Thymus (tissue), 14 donors: ENCODE measurements around the gene NDUFA3. TPM values are rescaled to one million over a fixed set of nuclear protein-coding genes. Genes with fewer than 3 reads are reported as not detected.

Experiments used
- DNase-seq, 9 donors: peaks; one replicate each; pipeline ENCODE4 v3.0.0-alpha.2; 2013; ENCODE audit warnings: low spot score in 9 of 9, low read depth in 6 of 9, missing footprints in 1 of 9
- H3K27ac ChIP-seq, 2 donors: one replicate each; pipeline ENCODE4 v1.5.1; 2013; ENCODE audit warnings: control low read depth in 1 of 2, low read depth in 1 of 2, low read length in 1 of 2, mild to moderate bottlenecking in 1 of 2, moderate library complexity in 1 of 2
- H3K27me3 ChIP-seq, 2 donors: one replicate each; pipeline ENCODE4 v1.5.1; 2013; ENCODE audit warnings: low read length in 1 of 2; ENCODE audit not compliant: control insufficient read depth in 2 of 2, insufficient read depth in 1 of 2
- H3K36me3 ChIP-seq, 2 donors: one replicate each; pipeline ENCODE4 v1.5.1; 2013; ENCODE audit warnings: low read length in 1 of 2, mild to moderate bottlenecking in 1 of 2, moderate library complexity in 1 of 2; ENCODE audit not compliant: control insufficient read depth in 2 of 2, insufficient read depth in 2 of 2
- H3K4me1 ChIP-seq, 2 donors: one replicate each; pipeline ENCODE4 v1.5.1; 2013; ENCODE audit warnings: low read length in 2 of 2; ENCODE audit not compliant: control insufficient read depth in 2 of 2, insufficient read depth in 2 of 2
- H3K4me3 ChIP-seq, 2 donors: one replicate each; pipeline ENCODE4 v1.5.1; 2013; ENCODE audit warnings: low read length in 2 of 2, control low read depth in 1 of 2, mild to moderate bottlenecking in 1 of 2
- H3K9me3 ChIP-seq, 2 donors: one replicate each; pipeline ENCODE4 v1.5.1; 2013; ENCODE audit warnings: low read length in 1 of 2, mild to moderate bottlenecking in 1 of 2; ENCODE audit not compliant: control insufficient read depth in 2 of 2, insufficient read depth in 1 of 2
- WGBS: extraction: QIAGEN DNeasy Blood & Tissue Kit; methylation state at CpG from one replicate; pipeline ENCODE4 v1.1.7; 2013; 5-methylcytosine and 5-hydroxymethylcytosine counted together
- long read RNA-seq, 10 donors: transcript quantifications; one replicate each; lab custom pipeline, GENCODE V29; 2026
- polyA plus RNA-seq: library from polyadenylated mRNA; stranded (reverse); fragments of 200-250 nt; gene quantifications from one replicate; pipeline ENCODE4 v1.2.3, GENCODE V29; 2013
- total RNA-seq: library from RNA; stranded (reverse); fragments of 120-200 nt; gene quantifications from one replicate; pipeline ENCODE4 v1.2.4, GENCODE V29; 2013
- donor health status: healthy.

Gene NDUFA3
- total RNA-seq (215 TPM), polyA plus RNA-seq (190 TPM)
- long read RNA-seq, donor 1, transcript NDUFA3-214 (4 exons, 963 nt) = major isoform, 19 of 23 reads
- long read RNA-seq, donor 1, partial matches to known transcripts = 0 of 23 reads
- long read RNA-seq, donor 1, other reads (novel, unspliced or antisense) = 0 of 23 reads
- long read RNA-seq, donor 2, transcript NDUFA3-213 (3 exons, 541 nt) = minor isoform, 26 of 285 reads
- long read RNA-seq, donor 2, transcript NDUFA3-214 (4 exons, 963 nt) = major isoform, 125 of 285 reads
- long read RNA-seq, donor 2, partial matches to known transcripts = 129 of 285 reads
- long read RNA-seq, donor 2, other reads (novel, unspliced or antisense) = 0 of 285 reads
- long read RNA-seq, donor 3, transcript NDUFA3-214 (4 exons, 963 nt) = major isoform, 197 of 321 reads
- long read RNA-seq, donor 3, transcript NDUFA3-213 (3 exons, 541 nt) = minor isoform, 39 of 321 reads
- long read RNA-seq, donor 3, partial matches to known transcripts = 36 of 321 reads
- long read RNA-seq, donor 3, other reads (novel, unspliced or antisense) = 43 of 321 reads
- long read RNA-seq, donor 4, transcript NDUFA3-214 (4 exons, 963 nt) = major isoform, 83 of 119 reads
- long read RNA-seq, donor 4, transcript NDUFA3-213 (3 exons, 541 nt) = minor isoform, 19 of 119 reads
- long read RNA-seq, donor 4, partial matches to known transcripts = 8 of 119 reads
- long read RNA-seq, donor 4, other reads (novel, unspliced or antisense) = 0 of 119 reads
- long read RNA-seq, donor 5, transcript NDUFA3-202 (5 exons, 435 nt) = minor isoform, 5 of 374 reads
- long read RNA-seq, donor 5, transcript NDUFA3-213 (3 exons, 541 nt) = minor isoform, 43 of 374 reads
- long read RNA-seq, donor 5, transcript NDUFA3-214 (4 exons, 963 nt) = major isoform, 226 of 374 reads
- long read RNA-seq, donor 5, partial matches to known transcripts = 59 of 374 reads
- long read RNA-seq, donor 5, other reads (novel, unspliced or antisense) = 36 of 374 reads
- long read RNA-seq, donor 6, transcript NDUFA3-214 (4 exons, 963 nt) = major isoform, 55 of 65 reads
- long read RNA-seq, donor 6, transcript NDUFA3-213 (3 exons, 541 nt) = minor isoform, 9 of 65 reads
- long read RNA-seq, donor 6, partial matches to known transcripts = 0 of 65 reads
- long read RNA-seq, donor 6, other reads (novel, unspliced or antisense) = 0 of 65 reads
- long read RNA-seq, donor 7, transcript NDUFA3-213 (3 exons, 541 nt) = minor isoform, 21 of 203 reads
- long read RNA-seq, donor 7, transcript NDUFA3-214 (4 exons, 963 nt) = major isoform, 114 of 203 reads
- long read RNA-seq, donor 7, partial matches to known transcripts = 61 of 203 reads
- long read RNA-seq, donor 7, other reads (novel, unspliced or antisense) = 0 of 203 reads
- long read RNA-seq, donor 8, transcript NDUFA3-213 (3 exons, 541 nt) = minor isoform, 9 of 78 reads
- long read RNA-seq, donor 8, transcript NDUFA3-214 (4 exons, 963 nt) = major isoform, 42 of 78 reads
- long read RNA-seq, donor 8, partial matches to known transcripts = 6 of 78 reads
- long read RNA-seq, donor 8, other reads (novel, unspliced or antisense) = 18 of 78 reads
- long read RNA-seq, donor 9, transcript NDUFA3-213 (3 exons, 541 nt) = minor isoform, 18 of 119 reads
- long read RNA-seq, donor 9, transcript NDUFA3-214 (4 exons, 963 nt) = major isoform, 94 of 119 reads
- long read RNA-seq, donor 9, partial matches to known transcripts = 0 of 119 reads
- long read RNA-seq, donor 9, other reads (novel, unspliced or antisense) = 0 of 119 reads
- long read RNA-seq, donor 10, transcript NDUFA3-213 (3 exons, 541 nt) = minor isoform, 17 of 132 reads
- long read RNA-seq, donor 10, transcript NDUFA3-214 (4 exons, 963 nt) = major isoform, 101 of 132 reads
- long read RNA-seq, donor 10, partial matches to known transcripts = 7 of 132 reads
- long read RNA-seq, donor 10, other reads (novel, unspliced or antisense) = 0 of 132 reads

DNA sequence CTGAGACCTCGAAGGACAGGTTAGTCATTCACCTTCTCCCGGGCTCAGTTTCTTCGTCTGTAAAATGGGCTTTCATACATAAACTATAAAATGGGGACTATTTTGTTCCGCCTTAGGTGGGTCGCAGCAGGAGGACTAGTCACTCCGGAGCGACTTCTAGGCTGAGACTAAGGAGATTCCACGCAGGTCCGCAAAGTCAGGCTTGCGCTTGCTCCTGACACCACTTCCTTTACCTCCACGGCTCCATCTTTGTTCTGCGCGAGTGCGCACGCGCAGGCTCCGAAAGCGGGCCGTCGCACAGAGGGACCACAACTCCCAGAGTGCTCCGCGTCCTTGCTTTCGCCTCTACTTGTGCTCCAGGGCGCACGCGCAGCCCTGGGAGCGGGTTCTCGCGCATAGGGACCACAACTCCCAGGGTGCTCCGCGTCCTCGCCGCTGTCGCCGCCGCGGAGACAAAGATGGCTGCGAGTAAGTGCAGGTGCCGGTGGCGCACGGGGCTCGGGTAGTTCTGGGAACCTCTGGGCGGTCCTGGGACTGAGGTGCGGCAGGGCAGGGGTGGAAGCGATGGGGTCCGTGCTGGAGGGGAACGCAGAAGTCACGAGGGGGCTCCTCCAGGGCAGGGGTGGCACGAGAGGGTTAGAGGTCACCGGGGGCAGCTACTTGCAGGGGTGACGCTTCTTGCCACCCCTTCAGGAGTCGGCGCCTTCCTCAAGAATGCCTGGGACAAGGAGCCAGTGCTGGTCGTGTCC, at the start of gene NDUFA3:
Gene NDUFA3 (plus strand): TSS at position 435 of the 749 bp plus-strand sequence. CDS start 24 bp downstream, at position 459.
- peak; percentile 94 to 100 (median 99) for DNase-seq
- Histone ChIP-seq H3K9me3 (no peaks in the 10 kb centered on the region), H3K36me3 (peaks cover 14 to 23% of the 10 kb centered on the region in 2 donors), H3K4me1 (peaks cover 5 to 10% of the 10 kb centered on the region in 2 donors), H3K27me3 (peaks cover 0 to 9% of the 10 kb centered on the region in 2 donors), H3K27ac (peak within 1 kb of the TSS; percentile 64 to 77), H3K4me3 (peak within 1 kb of the TSS; percentile 68 to 95)
- 4% methylated on average over 54 of the region's 54 CpGs for WGBS

DNA sequence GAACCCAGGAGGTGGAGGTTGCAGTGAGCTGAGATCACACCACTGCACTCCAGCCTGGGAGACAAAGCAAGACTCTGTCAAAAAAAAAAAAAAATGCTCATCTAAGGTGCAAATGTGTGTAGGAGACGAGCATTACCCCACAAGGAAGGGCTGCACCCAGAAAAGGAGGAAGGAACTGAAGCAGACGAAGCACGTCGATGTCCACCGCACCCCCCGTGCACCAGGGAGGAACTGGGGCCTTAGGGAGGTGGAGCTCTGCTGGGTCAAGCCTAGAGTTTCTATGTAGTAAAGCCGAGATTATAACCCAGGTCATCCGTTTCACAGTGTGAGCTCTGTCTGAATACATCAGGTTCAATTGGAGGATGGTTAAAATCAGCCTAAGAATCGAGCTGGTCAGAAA, 40.0 kb upstream of the NDUFA3 start:
- H3K27me3 ChIP-seq = peaks cover 0 to 9% of the 10 kb centered on the region in 2 donors
- WGBS = 32% methylated on average over 9 of the region's 9 CpGs
- H3K36me3 ChIP-seq = no peaks in the 10 kb centered on the region
- no peak overlapping the region for H3K27ac ChIP-seq
- H3K4me1 ChIP-seq = no peaks in the 10 kb centered on the region
- no peak for DNase-seq
- no peaks in the 10 kb centered on the region for H3K9me3 ChIP-seq
- no peak overlapping the region for H3K4me3 ChIP-seq

DNA sequence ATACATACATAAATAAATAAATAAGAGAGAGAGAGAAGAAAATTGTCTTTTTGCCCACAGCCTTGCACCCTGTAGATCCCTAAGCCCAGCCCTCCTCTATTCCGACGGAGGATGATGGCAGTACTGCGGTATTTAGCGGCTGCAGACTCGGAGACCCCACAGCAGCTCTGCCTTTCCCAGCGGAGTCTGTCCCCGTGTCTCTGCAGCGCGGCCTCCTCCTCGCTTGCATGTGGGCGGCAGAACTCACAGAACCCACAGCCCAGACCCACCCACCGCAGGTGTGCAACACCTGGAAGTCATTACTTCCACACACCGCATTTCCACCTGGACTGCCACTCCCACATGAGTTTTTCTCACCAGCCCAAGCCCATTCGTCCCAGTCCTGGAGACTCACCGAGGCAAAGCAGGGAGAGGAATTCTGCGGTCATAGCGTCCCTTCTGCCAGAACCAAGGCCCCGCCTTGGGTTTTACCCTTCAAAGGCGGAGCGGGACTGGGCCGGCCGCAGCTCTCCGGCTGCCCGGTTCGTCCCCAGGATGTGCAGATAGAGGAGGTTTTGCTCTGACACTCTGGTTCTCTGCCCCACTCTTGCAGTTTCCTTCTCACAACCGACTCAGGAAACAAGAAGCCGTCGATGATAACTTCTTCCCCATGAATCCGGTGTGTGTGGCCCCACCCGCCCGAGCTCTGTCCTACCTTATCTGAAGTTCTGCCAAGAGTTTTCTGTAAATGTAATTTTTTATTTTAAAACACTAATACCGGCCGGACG, 39.1 kb upstream of the NDUFA3 start, which contains the start of gene VSTM1:
Gene VSTM1 (minus strand): TSS at position 548 of the 767 bp plus-strand sequence. CDS start 120 bp downstream, at position 428.
- 69% methylated on average over 34 of the region's 34 CpGs for WGBS
- H3K27me3 ChIP-seq = peaks cover 0 to 9% of the 10 kb centered on the region in 2 donors
- H3K27ac ChIP-seq = no peak within 1 kb of the TSS
- DNase-seq = no peak
- no peaks in the 10 kb centered on the region for H3K9me3 ChIP-seq
- H3K4me3 ChIP-seq = no peak within 1 kb of the TSS
- H3K36me3 ChIP-seq = no peaks in the 10 kb centered on the region
- no peaks in the 10 kb centered on the region for H3K4me1 ChIP-seq

DNA sequence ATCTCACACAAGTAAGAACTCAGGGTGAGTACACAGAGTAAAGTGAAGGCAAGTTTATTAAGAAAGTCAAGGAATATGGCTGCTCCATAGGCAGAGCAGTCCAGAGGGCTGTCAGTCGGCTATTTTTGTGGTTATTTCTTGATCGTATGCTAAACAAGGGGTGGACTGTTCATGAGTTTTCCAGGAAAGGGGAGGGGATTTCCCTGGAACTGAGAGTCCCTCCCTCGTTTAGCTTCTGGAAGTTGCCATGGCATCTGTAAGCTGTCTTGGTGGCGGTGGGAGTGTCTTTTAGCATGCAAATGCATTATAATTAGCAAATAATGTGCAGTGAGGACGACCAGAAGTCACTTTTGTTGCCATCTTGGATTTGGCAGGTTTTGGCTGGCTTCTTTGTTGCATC, 33.2 kb upstream of the NDUFA3 start:
- Histone ChIP-seq H3K4me1 (no peaks in the 10 kb centered on the region), H3K27ac (no peak overlapping the region), H3K36me3 (no peaks in the 10 kb centered on the region), H3K27me3 (no peaks in the 10 kb centered on the region), H3K4me3 (no peak overlapping the region), H3K9me3 (no peaks in the 10 kb centered on the region)
- no peak for DNase-seq
- WGBS = 82% methylated on average over 5 of the region's 5 CpGs

DNA sequence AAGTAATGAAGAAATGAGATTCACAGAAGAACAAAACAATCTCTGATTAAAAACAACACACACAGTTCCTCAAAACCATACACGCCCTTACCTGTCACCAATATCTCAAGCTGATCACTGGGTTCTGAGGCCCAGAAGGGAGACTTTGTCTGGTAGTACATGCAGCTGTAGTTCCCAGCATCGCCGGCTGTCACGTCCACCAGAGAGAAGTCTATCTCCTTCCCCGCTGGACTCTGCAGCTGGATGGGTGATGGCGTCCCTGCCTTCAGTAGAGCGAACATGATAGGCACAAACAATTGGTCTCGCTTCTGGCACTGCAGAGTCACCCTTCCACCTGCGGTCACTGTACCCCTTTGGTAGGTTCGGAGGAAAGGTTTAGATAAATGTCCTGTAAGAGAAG, 28.8 kb upstream of the NDUFA3 start:
- DNase-seq = no peak
- no peaks in the 10 kb centered on the region for H3K27me3 ChIP-seq
- WGBS = 94% methylated on average over 10 of the region's 10 CpGs
- H3K4me3 ChIP-seq = no peak overlapping the region
- H3K4me1 ChIP-seq = no peaks in the 10 kb centered on the region
- no peaks in the 10 kb centered on the region for H3K9me3 ChIP-seq
- no peak overlapping the region for H3K27ac ChIP-seq
- H3K36me3 ChIP-seq = no peaks in the 10 kb centered on the region

DNA sequence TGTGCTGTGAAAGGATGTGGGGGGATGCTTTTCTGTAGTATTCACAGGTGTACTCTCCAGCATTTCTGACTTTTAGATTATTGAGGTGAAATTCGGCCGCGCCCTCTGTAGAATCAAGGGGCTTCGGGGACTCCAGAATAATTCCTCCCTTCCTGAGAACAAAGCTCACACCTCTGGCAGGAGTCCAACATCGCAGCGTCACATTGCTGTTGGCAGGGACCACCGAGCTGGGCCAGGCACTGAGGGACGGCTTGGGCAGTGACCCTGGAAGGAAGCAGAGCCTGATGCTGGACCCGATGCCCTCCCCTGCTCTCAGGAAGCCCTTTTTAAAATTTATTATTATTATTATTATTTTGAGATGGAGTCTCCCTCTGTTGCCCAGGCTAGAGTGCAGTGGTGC, 27.8 kb upstream of the NDUFA3 start:
- Histone ChIP-seq H3K36me3 (no peaks in the 10 kb centered on the region), H3K9me3 (no peaks in the 10 kb centered on the region), H3K4me3 (no peak overlapping the region), H3K4me1 (no peaks in the 10 kb centered on the region), H3K27me3 (no peaks in the 10 kb centered on the region), H3K27ac (no peak overlapping the region)
- DNase-seq = no peak
- 93% methylated on average over 9 of the region's 9 CpGs for WGBS

DNA sequence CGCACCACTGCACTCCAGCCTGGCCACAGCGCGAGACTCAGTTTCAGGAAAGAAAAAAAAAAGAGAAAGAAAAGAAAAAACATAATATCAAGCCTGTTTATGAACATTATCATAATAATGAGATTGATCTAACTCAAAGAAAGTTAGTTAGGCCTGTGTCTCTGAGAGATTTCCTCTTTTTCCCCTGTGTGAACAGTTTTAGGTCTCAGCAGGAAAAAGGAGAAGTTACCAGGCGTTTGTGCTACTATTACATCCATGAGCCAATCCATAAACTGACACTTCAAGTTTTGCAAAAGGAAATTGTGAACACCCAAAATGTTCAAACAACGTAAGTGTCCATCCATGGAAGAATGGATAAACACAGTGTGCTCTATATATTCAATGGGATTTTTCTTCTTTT, 25.3 kb upstream of the NDUFA3 start:
- Histone ChIP-seq H3K27me3 (no peaks in the 10 kb centered on the region), H3K4me1 (no peaks in the 10 kb centered on the region), H3K27ac (no peak overlapping the region), H3K4me3 (no peak overlapping the region), H3K36me3 (no peaks in the 10 kb centered on the region), H3K9me3 (peaks cover 3 to 8% of the 10 kb centered on the region in 2 donors)
- WGBS = 57% methylated on average over 5 of the region's 5 CpGs
- DNase-seq = no peak
